Endodermal cell (in vitro differentiated cells): ENCODE results near the gene SOX13. TPM values are rescaled to one million over a fixed set of nuclear protein-coding genes. Genes with fewer than 3 reads are reported as not detected.

ENCODE experiments used
- DNase-seq: peaks from one replicate; pipeline ENCODE4 v3.0.0-alpha.2; 2017
- H3K27ac ChIP-seq: 2 replicates; pipeline ENCODE4 v1.5.1; 2013; ENCODE audit warnings: mild to moderate bottlenecking, low read depth, low read length, moderate library complexity
- H3K27me3 ChIP-seq: 2 replicates; pipeline ENCODE4 v1.6.1; 2013; ENCODE audit warnings: mild to moderate bottlenecking, low read length, moderate library complexity; ENCODE audit not compliant: insufficient read depth, control insufficient read depth, poor library complexity, severe bottlenecking
- H3K36me3 ChIP-seq: 2 replicates; pipeline ENCODE4 v1.7.0; 2013; ENCODE audit warnings: mild to moderate bottlenecking, low read length, moderate library complexity; ENCODE audit not compliant: control insufficient read depth, insufficient read depth
- H3K4me1 ChIP-seq: one replicate; pipeline ENCODE4 v1.7.0; 2013; ENCODE audit warnings: low read length; ENCODE audit not compliant: control insufficient read depth, insufficient read depth
- H3K4me3 ChIP-seq: 2 replicates; pipeline ENCODE4 v1.5.1; 2013; ENCODE audit warnings: mild to moderate bottlenecking, low read length, moderate library complexity
- H3K9ac ChIP-seq: 2 replicates; pipeline ENCODE4 v1.6.1; 2013; ENCODE audit warnings: mild to moderate bottlenecking, low read length, moderate library complexity; ENCODE audit not compliant: poor library complexity, severe bottlenecking; ENCODE audit errors: extremely low read depth
- H3K9me3 ChIP-seq: 2 replicates; pipeline ENCODE4 v1.6.1; 2013; ENCODE audit warnings: mild to moderate bottlenecking, low read length, moderate library complexity; ENCODE audit not compliant: control insufficient read depth
- H3K27ac Mint-ChIP-seq: 2 replicates; pipeline ENCODE4 v1.8.0; 2020; ENCODE audit warnings: mixed read lengths
- H3K27me3 Mint-ChIP-seq: 2 replicates; pipeline ENCODE4 v1.8.0; 2021; ENCODE audit warnings: mild to moderate bottlenecking, mixed read lengths; ENCODE audit not compliant: insufficient read depth
- H3K36me3 Mint-ChIP-seq: 2 replicates; pipeline ENCODE4 v1.8.0; 2020; ENCODE audit warnings: low read depth, mixed read lengths
- H3K4me1 Mint-ChIP-seq: 2 replicates; pipeline ENCODE4 v1.8.0; 2020; ENCODE audit warnings: mixed read lengths
- H3K4me3 Mint-ChIP-seq: 2 replicates; pipeline ENCODE4 v1.8.0; 2020; ENCODE audit warnings: mild to moderate bottlenecking, moderate library complexity, mixed read lengths
- H3K9me3 Mint-ChIP-seq: 2 replicates; pipeline ENCODE4 v1.8.0; 2020; ENCODE audit warnings: mild to moderate bottlenecking, mixed read lengths
- WGBS, 2 experiments: methylation state at CpG; one replicate each; pipeline versions ENCODE4 v1.1.5 to v1.1.7; 2013; ENCODE audit warnings: missing lambda C conversion rate in 2 of 2, mixed read lengths in 1 of 2; ENCODE audit not compliant: insufficient coverage in 1 of 2, insufficient read length in 1 of 2; 5-methylcytosine and 5-hydroxymethylcytosine counted together
- long read RNA-seq, 4 experiments: library from polyadenylated mRNA in 2 of 4; library from RNA in 1 of 4; library from capped mRNA in 1 of 4; stranded (forward) in 3 of 4; unstranded in 1 of 4; transcript quantifications; one replicate each; pipeline ENCODE4 v2.0.0, GENCODE V29; 2020 to 2021; ENCODE audit warnings: inconsistent platforms in 1 of 4
- polyA plus RNA-seq, 2 experiments: library from polyadenylated mRNA; stranded (reverse); fragments of 50-300 nt; gene quantifications; one replicate each; pipeline ENCODE4 v1.2.3, GENCODE V29; 2013
- total RNA-seq, 2 donors: library from RNA; stranded (reverse); fragmentation: NEBNext Ultra II Directional in 1 of 2; extraction: Animal tissue kit (Norgen Biotek cat#: 25700) in 1 of 2; gene quantifications; 2 replicates in 1 of 2; 3 replicates in 1 of 2; pipeline ENCODE4 v1.2.1, GENCODE V29; 2021
- TF ChIP-seq, protein P1 (sequence below): fragments of 200-600 bp; sonication (generic); conservative IDR thresholded peaks from 2 replicates; pipeline ENCODE4 v1.5.0; 2021; ENCODE audit warnings: antibody characterized with exemption, mild to moderate bottlenecking

SOX13 gene
- 10 to 100 TPM; 75.3 to 85.3 TPM for total RNA-seq
- 70.6 TPM for polyA plus RNA-seq (2013, experiment 1 of 2)
- polyA plus RNA-seq (2013, experiment 2 of 2), result 61.4 TPM
- long read RNA-seq, experiment 1, partial matches to known transcripts, result 4 of 21 reads
- long read RNA-seq, experiment 1, other reads (novel, unspliced or antisense), result 14 of 21 reads
- long read RNA-seq, experiment 2, transcript SOX13-203 (14 exons, 3,587 nt), result major isoform, 14 of 57 reads
- long read RNA-seq, experiment 2, partial matches to known transcripts, result 5 of 57 reads
- long read RNA-seq, experiment 2, other reads (novel, unspliced or antisense), result 38 of 57 reads
- long read RNA-seq, experiment 3, partial matches to known transcripts, result 5 of 12 reads
- long read RNA-seq, experiment 3, other reads (novel, unspliced or antisense), result 7 of 12 reads
- long read RNA-seq, experiment 4, result 0 reads

- H3K27ac Mint-ChIP-seq, result peak within 1 kb of the TSS; percentile 98
- H3K27me3 ChIP-seq, result no peaks in the 10 kb centered on the region
- peak within 1 kb of the TSS; percentile 75 for H3K9ac ChIP-seq
- peaks cover 11% of the 10 kb centered on the region for H3K9me3 ChIP-seq
- H3K9me3 Mint-ChIP-seq, result peaks cover 4% of the 10 kb centered on the region
- no peaks in the 10 kb centered on the region for H3K36me3 ChIP-seq
- peaks cover 20% of the 10 kb centered on the region for H3K4me1 ChIP-seq
- H3K4me1 Mint-ChIP-seq, result peaks cover 36% of the 10 kb centered on the region
- peak within 1 kb of the TSS; percentile 92 for H3K4me3 ChIP-seq
- 0 to 2% methylated on average over 24 to 89 of the region's 89 CpGs for WGBS, 2 experiments
- H3K36me3 Mint-ChIP-seq, result peaks cover 4% of the 10 kb centered on the region
- H3K27ac ChIP-seq, result peak within 1 kb of the TSS; percentile 73
- H3K27me3 Mint-ChIP-seq, result peaks cover 6% of the 10 kb centered on the region
- TF ChIP-seq, protein P1, sequence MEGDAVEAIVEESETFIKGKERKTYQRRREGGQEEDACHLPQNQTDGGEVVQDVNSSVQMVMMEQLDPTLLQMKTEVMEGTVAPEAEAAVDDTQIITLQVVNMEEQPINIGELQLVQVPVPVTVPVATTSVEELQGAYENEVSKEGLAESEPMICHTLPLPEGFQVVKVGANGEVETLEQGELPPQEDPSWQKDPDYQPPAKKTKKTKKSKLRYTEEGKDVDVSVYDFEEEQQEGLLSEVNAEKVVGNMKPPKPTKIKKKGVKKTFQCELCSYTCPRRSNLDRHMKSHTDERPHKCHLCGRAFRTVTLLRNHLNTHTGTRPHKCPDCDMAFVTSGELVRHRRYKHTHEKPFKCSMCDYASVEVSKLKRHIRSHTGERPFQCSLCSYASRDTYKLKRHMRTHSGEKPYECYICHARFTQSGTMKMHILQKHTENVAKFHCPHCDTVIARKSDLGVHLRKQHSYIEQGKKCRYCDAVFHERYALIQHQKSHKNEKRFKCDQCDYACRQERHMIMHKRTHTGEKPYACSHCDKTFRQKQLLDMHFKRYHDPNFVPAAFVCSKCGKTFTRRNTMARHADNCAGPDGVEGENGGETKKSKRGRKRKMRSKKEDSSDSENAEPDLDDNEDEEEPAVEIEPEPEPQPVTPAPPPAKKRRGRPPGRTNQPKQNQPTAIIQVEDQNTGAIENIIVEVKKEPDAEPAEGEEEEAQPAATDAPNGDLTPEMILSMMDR, result peak; percentile 55
- peak; percentile 96 for DNase-seq
- peak within 1 kb of the TSS; percentile 98 for H3K4me3 Mint-ChIP-seq
Measured at GRCh38 chr1:204072931-204073836, at the start of gene SOX13. TSS of gene SOX13 (plus strand) at chr1:204073115. CDS start at chr1:204112916, 39,801 bp downstream.

DNA sequence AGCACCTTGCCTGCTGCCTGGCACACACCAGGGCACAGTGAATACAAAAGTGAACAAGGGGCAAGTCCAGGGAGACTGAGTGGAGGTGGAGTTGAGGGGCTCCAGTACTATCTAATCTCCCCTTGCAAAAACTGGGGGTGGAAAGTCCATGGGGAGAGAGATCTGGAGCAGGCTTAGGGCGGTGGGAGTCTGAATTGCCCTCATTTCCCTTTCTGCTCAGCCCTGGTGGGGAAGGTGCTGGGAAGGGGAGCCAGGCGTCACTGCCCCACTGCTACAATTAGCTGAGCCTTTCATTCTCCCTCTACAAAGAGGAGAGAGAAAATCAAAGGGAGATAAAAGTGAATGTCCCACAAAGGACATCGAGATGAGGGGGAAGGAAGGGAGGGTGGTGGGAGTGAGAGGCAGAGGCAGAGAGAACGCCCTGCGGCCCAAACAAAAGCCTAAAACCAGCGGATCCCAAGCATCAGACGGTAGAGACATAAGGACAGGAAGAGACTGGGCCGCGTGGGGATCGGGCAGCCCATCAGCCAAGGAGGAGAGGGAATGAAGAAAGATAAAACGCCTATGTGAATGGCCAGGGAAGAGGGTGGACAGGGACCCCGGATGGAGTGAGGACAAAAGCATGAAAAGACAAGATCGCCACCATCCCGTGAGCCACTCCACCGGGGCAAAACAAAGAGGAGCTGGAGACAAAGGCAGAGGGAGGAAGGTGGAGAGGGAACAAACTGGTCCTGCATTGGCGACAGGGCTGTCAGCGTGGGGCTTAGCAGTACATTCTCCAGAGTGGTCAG lies 46.8 kb upstream of the SOX13 start:
- no peaks in the 10 kb centered on the region for H3K36me3 ChIP-seq
- peak overlapping the region; percentile 64 for H3K27ac Mint-ChIP-seq
- no peak overlapping the region for H3K4me3 ChIP-seq
- H3K27ac ChIP-seq, result peak overlapping the region; percentile 76
- H3K4me1 ChIP-seq, result peaks cover 4% of the 10 kb centered on the region
- TF ChIP-seq, protein P1, result no peak
- peaks cover 26% of the 10 kb centered on the region for H3K4me1 Mint-ChIP-seq
- peaks cover 7% of the 10 kb centered on the region for H3K27me3 Mint-ChIP-seq
- no peaks in the 10 kb centered on the region for H3K27me3 ChIP-seq
- 51 to 54% methylated on average over 15 to 16 of the region's 17 CpGs for WGBS, 2 experiments
- peaks cover 5% of the 10 kb centered on the region for H3K36me3 Mint-ChIP-seq
- no peak overlapping the region for H3K9ac ChIP-seq
- H3K9me3 Mint-ChIP-seq, result no peaks in the 10 kb centered on the region
- H3K9me3 ChIP-seq, result no peaks in the 10 kb centered on the region
- DNase-seq, result peak; percentile 66
- no peak overlapping the region for H3K4me3 Mint-ChIP-seq

DNA sequence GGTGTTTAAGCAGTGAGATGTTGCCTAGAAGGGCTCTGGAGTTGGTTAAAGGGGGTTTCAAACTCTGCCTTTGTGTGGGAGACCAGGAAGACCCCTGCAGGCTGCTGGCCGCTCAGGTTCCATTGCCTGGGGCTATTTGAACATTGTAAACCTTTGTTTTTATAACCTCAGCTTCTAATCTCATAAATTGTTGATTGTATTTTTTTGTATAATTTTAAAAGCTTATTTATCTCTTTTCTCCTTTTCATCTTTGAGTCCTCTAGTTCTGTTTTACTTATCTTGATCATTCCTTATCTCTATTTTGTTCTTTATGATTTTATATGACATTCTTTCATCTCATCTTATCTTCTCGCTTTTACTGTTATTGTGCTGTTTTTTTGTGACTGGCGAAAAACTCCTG lies 45.5 kb upstream of the SOX13 start:
- DNase-seq, result no peak
- TF ChIP-seq, protein P1, result no peak
- Histone ChIP-seq H3K36me3 (peaks cover 5% of the 10 kb centered on the region), H3K9ac (no peak overlapping the region), H3K4me3 (no peak overlapping the region), H3K4me1 (peaks cover 4% of the 10 kb centered on the region), H3K9me3 (no peaks in the 10 kb centered on the region), H3K27me3 (no peaks in the 10 kb centered on the region), H3K27ac (no peak overlapping the region)
- no peak overlapping the region for H3K4me3 Mint-ChIP-seq
- H3K4me1 Mint-ChIP-seq, result peaks cover 32% of the 10 kb centered on the region
- peaks cover 8% of the 10 kb centered on the region for H3K36me3 Mint-ChIP-seq
- H3K27me3 Mint-ChIP-seq, result peaks cover 7% of the 10 kb centered on the region
- no peaks in the 10 kb centered on the region for H3K9me3 Mint-ChIP-seq
- 93 to 100% methylated on average over 1 to 3 of the region's 3 CpGs for WGBS, 2 experiments
- H3K27ac Mint-ChIP-seq, result no peak overlapping the region
